ENCODE measurements around the gene SLC25A28. TPM values are rescaled to one million over a fixed set of nuclear protein-coding genes. Genes with fewer than 3 reads are reported as not detected.

SLC25A28 gene
- total RNA-seq, 2 donors from 2014 or later: 16.0 to 50.6 TPM

GRCh38 chr10:99647601-99648151 is 27.4 kb upstream of the SLC25A28 start:
- Histone ChIP-seq H3K9me3 (no peaks in the 10 kb centered on the region), H3K4me3 (no peak overlapping the region), H3K27ac (no peak overlapping the region), H3K36me3 (no peaks in the 10 kb centered on the region), H3K4me1 (replicated peaks) (no peaks in the 10 kb centered on the region), H3K27me3 (replicated peaks; ENCODE audit: insufficient read depth) (no peaks in the 10 kb centered on the region)
- TF ChIP-seq POLR2A (IDR thresholded peaks at IDR 0.05): no peak
- no peak for TF ChIP-seq POLR2AphosphoS5 (IDR thresholded peaks at IDR 0.05)
- TF ChIP-seq CTCF (IDR thresholded peaks at IDR 0.05): no peak
- 84% methylated on average over 2 of the region's 2 CpGs for WGBS
- no peak for DNase-seq (ENCODE audit: low spot score)
- intact Hi-C loops (cut with DNase I): no loop called here

DNA sequence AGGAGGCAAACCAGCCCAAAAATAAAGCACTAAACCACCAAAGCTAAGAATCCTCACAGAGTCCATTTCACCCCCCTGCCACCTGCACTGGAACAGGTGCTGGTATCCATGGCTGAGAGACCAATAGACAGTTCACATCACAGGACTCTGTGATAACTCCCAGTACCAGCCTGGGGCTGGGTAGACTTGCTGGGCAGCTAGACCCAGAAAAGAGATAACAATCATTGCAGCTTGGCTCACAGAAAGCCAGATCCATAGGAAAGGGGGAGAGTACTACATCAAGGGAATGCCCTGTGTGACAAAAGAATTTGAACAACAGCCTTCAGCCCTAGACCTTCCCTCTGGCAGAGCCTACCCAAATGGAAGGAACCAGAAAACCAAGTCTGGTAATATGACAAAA is 13.6 kb upstream of the SLC25A28 start:
- intact Hi-C loops (cut with DNase I): no loop called here
- DNase-seq (ENCODE audit: low spot score): no peak
- H3K27me3 ChIP-seq (replicated peaks; ENCODE audit: insufficient read depth): no peaks in the 10 kb centered on the region
- H3K27ac ChIP-seq: no peak overlapping the region
- H3K36me3 ChIP-seq: no peaks in the 10 kb centered on the region
- no peaks in the 10 kb centered on the region for H3K9me3 ChIP-seq
- H3K4me1 ChIP-seq (replicated peaks): no peaks in the 10 kb centered on the region
- H3K4me3 ChIP-seq: no peak overlapping the region
- TF ChIP-seq CTCF (IDR thresholded peaks at IDR 0.05) (no peak), POLR2AphosphoS5 (IDR thresholded peaks at IDR 0.05) (no peak), POLR2A (IDR thresholded peaks at IDR 0.05) (no peak)

- H3K4me1 ChIP-seq (replicated peaks): no peaks in the 10 kb centered on the region
- H3K9me3 ChIP-seq: no peaks in the 10 kb centered on the region
- H3K36me3 ChIP-seq: no peaks in the 10 kb centered on the region
- TF ChIP-seq POLR2AphosphoS5 (IDR thresholded peaks at IDR 0.05): no peak
- TF ChIP-seq CTCF (IDR thresholded peaks at IDR 0.05): no peak
- TF ChIP-seq POLR2A (IDR thresholded peaks at IDR 0.05): no peak
- H3K4me3 ChIP-seq: no peak overlapping the region
- no peak for DNase-seq (ENCODE audit: low spot score)
- no peak overlapping the region for H3K27ac ChIP-seq
- WGBS: 90% methylated on average over 3 of the region's 3 CpGs
- no peaks in the 10 kb centered on the region for H3K27me3 ChIP-seq (replicated peaks; ENCODE audit: insufficient read depth)
- intact Hi-C loops (cut with DNase I): no loop called here
Measured at GRCh38 chr10:99631496-99631895, 11.3 kb upstream of the SLC25A28 start.

- Histone ChIP-seq H3K4me1 (replicated peaks) (no peaks in the 10 kb centered on the region), H3K36me3 (no peaks in the 10 kb centered on the region), H3K9me3 (no peaks in the 10 kb centered on the region), H3K27ac (no peak overlapping the region), H3K4me3 (no peak overlapping the region), H3K27me3 (replicated peaks; ENCODE audit: insufficient read depth) (no peaks in the 10 kb centered on the region)
- intact Hi-C loops (cut with DNase I): no loop called here
- DNase-seq (ENCODE audit: low spot score): no peak
- no peak for TF ChIP-seq POLR2A (IDR thresholded peaks at IDR 0.05)
- TF ChIP-seq CTCF (IDR thresholded peaks at IDR 0.05): no peak
- no peak for TF ChIP-seq POLR2AphosphoS5 (IDR thresholded peaks at IDR 0.05)
Measured at GRCh38 chr10:99630991-99631390, 10.8 kb upstream of the SLC25A28 start.

DNA sequence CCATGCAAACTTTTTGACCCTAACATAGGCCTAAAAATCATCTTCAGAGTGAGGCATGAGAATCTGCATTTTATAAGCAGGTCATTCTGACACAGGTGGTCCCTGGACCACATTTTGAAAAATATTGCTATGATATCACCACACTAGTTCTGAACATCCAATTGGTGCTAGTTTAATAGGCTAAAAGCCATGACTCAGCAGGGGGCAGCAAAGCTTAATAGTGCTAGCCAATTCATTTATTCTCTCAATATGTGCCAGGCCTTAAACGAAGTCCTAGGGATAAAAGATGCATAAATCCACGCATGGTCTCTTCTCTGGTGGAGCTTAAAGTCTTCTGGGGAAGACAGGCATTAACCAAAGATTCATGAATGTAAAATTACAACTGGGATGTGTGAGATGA is 10.2 kb upstream of the SLC25A28 start:
- intact Hi-C loops (cut with DNase I): no loop called here
- WGBS: 5% methylated on average over 2 of the region's 2 CpGs
- DNase-seq (ENCODE audit: low spot score): peak; percentile 41
- Histone ChIP-seq H3K4me1 (replicated peaks) (no peaks in the 10 kb centered on the region), H3K27me3 (replicated peaks; ENCODE audit: insufficient read depth) (no peaks in the 10 kb centered on the region), H3K4me3 (no peak overlapping the region), H3K36me3 (no peaks in the 10 kb centered on the region), H3K27ac (no peak overlapping the region), H3K9me3 (no peaks in the 10 kb centered on the region)
- TF ChIP-seq CTCF (IDR thresholded peaks at IDR 0.05) (peak in 2 of 4 experiments; percentile 60 to 67), POLR2AphosphoS5 (IDR thresholded peaks at IDR 0.05) (no peak)

All from prostate gland (tissue), 2 donors.